DMS153 treated with DMSO at 0.1 percent for 48 hours (cell line): ENCODE results near the gene MUC6.

ENCODE experiments used
- DNase-seq: peaks from one replicate; lab custom pipeline; 2025; ENCODE audit not compliant: unreplicated experiment; lab: John Stamatoyannopoulos, UW

Gene MUC6

GRCh38 chr11:1009991-1010390 lies 26.5 kb downstream of the MUC6 start:
- no peak for DNase-seq

- no peak for DNase-seq
Observed at GRCh38 chr11:1009371-1009770, 27.1 kb downstream of the MUC6 start.

GRCh38 chr11:1008803-1009145 lies 27.7 kb downstream of the MUC6 start:
- DNase-seq, result no peak

GRCh38 chr11:1008001-1008802 lies 28.3 kb downstream of the MUC6 start:
- DNase-seq, result no peak

- DNase-seq, result no peak
Observed at GRCh38 chr11:1007279-1007678, 29.2 kb downstream of the MUC6 start.

GRCh38 chr11:1006762-1007161 lies 29.8 kb downstream of the MUC6 start:
- no peak for DNase-seq

- peak; percentile 66 for DNase-seq
Observed at GRCh38 chr11:1005928-1006327, 30.6 kb downstream of the MUC6 start.

- DNase-seq, result no peak
Observed at GRCh38 chr11:1003159-1003558, 33.4 kb downstream of the MUC6 start.

GRCh38 chr11:1002406-1002984 lies 34.0 kb downstream of the MUC6 start:
- DNase-seq, result no peak

- DNase-seq, result no peak
Observed at GRCh38 chr11:1001617-1002405, 34.7 kb downstream of the MUC6 start.

GRCh38 chr11:1000357-1001278 lies 35.9 kb downstream of the MUC6 start:
- no peak for DNase-seq

GRCh38 chr11:999009-999408 lies 37.5 kb downstream of the MUC6 start:
- no peak for DNase-seq

- DNase-seq, result no peak
Observed at GRCh38 chr11:997907-998306, 38.6 kb downstream of the MUC6 start.

- DNase-seq, result no peak
Observed at GRCh38 chr11:996681-997080, 39.8 kb downstream of the MUC6 start.

- no peak for DNase-seq
Observed at GRCh38 chr11:995752-996420, 40.6 kb downstream of the MUC6 start.

- no peak for DNase-seq
Observed at GRCh38 chr11:995044-995751, 41.3 kb downstream of the MUC6 start.

GRCh38 chr11:993632-994167 lies 42.8 kb downstream of the MUC6 start:
- DNase-seq, result no peak

GRCh38 chr11:992577-992976 lies 43.9 kb downstream of the MUC6 start:
- DNase-seq, result no peak

- no peak for DNase-seq
Observed at GRCh38 chr11:991711-992307, 44.7 kb downstream of the MUC6 start.
